ENCODE results near the gene ARHGEF2.

ARHGEF2 gene

DNA sequence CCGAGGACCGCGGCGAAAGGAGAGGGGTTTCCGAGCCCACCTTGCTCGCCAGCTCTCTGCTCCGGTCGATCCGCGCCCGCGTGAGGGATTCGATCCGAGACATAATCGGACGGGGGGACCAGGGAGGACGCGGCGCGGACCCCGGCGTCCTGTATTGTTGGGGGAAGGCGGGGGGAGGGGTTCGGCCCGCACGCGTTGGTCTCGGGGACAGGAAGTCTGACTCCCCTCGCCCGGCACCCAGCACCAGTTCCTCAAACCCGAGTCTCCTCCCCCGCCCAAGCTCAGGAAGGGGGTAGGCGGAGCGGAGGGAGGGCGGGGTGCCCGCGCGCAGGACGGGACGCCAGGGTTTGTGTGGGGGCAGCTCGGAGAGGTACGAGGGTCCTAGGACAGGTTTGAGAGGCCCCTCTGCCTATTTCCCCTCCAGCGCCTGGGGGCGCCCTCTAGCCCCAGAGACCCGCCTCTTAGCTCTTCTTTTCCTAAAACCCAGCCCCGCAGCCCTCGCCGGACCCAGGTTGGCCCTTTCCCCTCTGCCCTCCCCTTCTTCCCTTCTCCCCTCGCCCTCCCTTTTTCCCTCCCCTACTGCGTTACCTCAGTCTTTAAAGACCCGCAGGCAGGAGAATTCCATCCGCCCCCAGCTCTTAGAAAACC, at the start of gene ARHGEF2:
Gene ARHGEF2 (minus strand): TSS at position 223 of the 648 bp plus-strand sequence. CDS start 120 bp downstream, at position 103.
- DNase-seq: peak; percentile 79

DNA sequence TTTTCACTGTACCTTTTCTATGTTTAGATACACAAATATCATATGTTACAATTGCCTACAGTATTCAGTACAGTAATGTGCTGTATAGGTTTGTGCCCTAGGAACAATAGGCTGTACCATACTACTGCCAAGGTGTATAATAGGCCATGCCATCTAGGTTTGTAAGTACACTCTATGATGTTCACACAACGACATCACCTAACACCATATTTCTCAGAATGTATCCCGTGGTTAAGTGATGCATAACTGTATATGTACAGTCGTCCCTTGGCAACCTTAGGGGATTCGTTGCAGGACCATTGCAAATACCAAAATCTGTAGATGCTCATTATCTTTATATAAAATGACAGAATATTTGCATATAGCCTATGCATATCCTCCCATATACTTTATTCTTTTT, 48.2 kb upstream of the ARHGEF2 start:
- DNase-seq: no peak

DNA sequence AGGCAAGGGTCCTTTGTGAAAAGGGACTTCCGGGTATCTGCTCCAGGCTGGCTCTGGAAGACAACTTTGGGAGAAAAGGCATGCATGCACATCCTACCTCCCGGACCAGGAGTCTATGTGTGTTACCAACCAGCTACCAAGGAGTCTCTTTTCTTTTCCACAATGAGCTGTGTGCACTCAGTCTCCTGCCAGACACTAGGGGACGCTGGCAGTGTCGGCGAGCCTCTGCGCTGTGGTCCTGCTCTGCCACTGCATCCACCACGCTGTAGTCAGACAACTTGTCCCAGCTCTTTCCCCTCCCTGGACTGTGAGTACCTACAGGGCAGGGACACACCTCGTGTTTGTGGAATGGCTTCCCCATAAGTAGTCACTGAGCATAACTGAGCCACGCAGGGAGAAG, 47.5 kb upstream of the ARHGEF2 start:
- DNase-seq: no peak

DNA sequence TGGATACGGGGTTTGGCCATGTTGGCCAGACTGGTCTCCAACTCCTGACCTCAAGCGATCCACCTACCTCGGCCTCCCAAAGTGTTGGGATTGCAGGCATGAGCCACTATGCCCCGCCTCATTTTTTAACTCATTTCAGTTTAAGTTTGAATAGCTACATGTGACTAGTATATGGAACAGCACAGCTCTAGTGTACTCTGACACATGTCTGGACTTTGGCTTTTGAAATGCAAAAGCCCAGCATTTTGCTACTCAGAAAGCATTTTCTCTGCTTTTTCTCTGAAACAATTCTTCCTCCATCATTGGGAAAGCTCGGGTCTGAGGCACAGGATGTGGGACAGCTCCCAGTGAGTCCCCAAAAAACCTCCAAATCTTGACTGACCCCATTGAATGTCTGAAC, 46.5 kb upstream of the ARHGEF2 start:
- no peak for DNase-seq

DNA sequence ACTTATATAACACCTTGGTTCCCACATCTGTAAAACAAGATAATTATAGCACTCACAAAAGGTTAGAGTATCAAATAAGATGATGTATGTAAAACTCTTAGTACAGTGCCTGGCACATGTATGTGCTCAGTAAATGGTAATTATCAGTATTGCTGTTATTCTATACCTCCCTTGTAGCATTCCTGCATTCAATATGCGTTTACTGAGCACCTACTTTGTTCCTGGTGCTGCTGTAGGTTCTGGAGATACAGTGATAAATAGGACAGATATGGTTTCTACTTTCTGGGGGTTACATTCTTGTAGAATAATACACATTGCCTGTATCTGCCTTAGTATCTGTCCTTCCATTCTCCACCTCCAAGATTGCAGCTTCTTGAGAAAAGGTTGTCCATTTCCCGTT, 43.6 kb upstream of the ARHGEF2 start:
- DNase-seq: no peak

DNA sequence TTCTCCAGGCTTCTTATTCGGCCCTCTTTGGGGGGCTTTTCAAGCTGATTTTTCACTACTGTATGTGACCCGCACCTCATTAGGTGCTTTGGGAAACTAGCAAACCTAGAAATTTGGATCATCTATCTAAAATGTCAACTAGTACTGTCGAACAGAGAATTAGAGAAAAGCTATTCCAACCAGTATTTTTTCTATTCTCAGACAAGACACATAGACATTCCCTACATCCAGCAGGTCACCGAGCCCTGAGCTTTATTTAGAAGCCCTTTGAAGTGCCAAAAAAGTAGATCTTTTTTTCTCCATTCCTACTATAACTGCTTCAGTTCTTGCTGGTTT, 42.7 kb upstream of the ARHGEF2 start:
- no peak for DNase-seq

DNA sequence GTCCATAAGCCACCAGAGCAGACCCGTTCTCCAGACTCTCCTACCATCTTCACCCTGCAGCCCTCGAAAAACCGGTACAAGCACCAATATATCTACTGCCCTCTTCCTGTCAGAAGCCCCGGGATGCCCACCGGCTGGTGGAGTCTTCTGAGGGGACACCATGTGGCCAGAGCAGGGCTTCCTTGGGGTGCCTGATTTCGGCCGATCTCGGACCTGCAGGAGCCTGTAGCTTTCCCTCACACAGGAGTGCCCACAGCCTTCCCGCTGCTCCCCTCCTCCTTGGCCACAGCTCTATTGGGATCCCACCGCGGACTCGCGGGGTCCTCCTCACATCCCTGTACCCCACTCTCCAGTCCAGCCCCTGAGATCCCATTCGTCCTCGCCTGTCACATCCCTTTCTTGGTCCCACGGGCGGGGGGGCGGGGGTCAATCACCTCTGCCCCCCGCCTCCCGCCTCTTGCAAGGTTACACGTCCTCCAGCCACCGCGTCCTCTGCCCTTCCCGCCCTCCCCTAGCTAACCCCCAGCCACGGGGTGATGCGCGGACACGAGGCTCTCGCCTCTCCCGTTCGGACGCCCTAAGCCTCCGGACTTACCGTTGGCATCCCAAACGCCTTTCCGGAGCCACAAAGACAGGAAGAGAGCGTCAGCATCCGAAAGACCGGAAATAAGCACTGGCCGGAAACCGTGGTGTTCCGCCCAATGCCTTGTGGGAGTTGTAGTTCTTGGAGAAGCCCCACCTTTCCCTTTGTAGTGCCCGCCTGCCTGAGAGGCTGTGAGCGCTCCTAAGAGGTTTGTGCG, 42.1 kb upstream of the ARHGEF2 start, which contains the start of gene SSR2:
Gene SSR2 (minus strand): TSS at position 659 of the 800 bp plus-strand sequence. CDS start 784 bp downstream, outside the sequence.
- peak; percentile 80 for DNase-seq

DNA sequence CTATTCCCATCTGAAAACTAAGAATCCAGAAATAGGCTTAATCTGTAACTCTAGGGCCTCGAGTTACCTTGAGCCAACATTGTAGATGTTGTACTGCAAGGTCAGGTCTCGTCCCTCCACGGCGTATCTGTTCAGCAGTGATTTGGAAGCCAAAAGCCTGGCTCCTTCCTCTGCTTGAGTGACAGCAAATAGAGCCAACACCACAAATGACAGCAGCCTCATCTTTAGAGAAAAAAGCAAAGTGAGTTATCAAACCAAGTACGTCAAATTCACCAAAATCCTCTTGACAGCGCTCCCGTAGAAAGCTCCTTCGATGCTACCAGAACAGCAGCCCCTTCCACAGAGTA, 41.6 kb upstream of the ARHGEF2 start:
- no peak for DNase-seq

DNA sequence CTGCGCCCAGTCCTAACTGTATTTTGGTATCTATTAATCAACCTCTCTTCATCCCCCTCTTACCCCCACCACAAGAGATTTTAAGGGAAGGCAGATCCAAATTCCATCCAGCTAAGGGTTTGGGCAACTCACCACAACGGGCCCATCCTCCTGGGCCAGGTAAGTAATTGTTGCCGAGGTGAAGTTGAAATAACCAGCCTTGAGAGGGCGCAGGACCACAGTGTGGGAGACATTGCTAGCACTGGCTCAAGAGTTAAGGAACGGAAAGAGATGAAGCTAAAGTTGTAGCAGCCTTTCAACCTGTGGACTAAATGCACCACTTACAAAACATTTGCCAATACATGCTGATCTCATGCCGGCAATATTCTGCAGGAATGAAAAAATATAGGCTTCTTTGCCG, 36.5 kb upstream of the ARHGEF2 start:
- no peak for DNase-seq

DNA sequence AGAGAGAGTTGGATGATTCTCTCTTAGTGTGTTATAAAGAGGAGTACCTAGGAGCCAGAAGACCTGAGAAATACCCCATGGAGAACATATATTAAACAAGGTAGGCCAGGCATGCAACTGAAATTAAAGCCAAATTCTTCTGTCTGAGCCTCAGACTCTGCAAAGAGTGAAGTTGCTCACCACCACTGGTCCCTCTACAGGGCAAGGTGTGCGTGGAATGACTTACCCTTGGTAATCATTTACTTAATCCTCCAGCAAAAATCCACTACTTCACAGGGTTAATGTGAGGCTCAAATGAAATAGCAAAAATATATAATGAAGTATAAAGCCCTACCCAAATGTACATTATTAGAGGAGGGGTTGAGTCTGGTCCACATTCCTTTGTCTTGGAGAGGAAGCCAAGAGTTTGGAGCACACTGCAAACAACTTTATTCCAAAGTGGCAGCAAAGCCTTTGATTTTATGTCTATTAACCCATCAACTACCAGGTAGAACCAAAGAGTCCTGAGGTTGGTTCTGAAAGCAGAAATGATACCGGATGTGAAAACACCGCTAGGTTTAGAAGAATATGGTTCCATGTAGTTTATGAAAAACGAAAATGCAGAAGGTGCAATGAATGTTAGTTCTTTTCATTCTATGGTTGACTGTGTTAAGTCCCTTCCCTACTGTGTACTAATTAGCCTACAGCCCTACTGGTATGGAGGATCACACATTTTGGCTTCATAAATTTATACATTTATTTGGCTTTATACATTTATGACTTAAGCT, 33.9 kb upstream of the ARHGEF2 start:
- no peak for DNase-seq

DNA sequence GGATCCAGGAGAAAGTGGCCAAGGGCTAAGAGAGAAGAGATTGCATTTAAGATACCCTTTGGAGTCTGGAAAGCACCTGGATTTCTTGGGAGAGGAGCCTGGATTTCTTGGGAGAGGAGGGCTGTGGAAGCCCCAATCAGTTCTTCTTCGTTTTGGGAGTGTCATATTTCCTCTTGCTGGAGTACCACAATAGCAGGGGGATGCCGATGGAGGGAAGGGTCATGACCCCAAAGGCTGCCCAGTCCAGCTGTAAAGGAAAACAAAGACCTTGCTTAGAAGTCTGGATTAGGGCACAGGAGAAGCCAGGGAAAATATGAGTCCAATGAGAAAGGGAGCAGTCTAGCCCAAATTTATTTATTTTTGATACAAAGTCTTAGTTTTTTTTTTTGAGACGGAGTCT, 31.1 kb upstream of the ARHGEF2 start:
- DNase-seq: no peak

DNA sequence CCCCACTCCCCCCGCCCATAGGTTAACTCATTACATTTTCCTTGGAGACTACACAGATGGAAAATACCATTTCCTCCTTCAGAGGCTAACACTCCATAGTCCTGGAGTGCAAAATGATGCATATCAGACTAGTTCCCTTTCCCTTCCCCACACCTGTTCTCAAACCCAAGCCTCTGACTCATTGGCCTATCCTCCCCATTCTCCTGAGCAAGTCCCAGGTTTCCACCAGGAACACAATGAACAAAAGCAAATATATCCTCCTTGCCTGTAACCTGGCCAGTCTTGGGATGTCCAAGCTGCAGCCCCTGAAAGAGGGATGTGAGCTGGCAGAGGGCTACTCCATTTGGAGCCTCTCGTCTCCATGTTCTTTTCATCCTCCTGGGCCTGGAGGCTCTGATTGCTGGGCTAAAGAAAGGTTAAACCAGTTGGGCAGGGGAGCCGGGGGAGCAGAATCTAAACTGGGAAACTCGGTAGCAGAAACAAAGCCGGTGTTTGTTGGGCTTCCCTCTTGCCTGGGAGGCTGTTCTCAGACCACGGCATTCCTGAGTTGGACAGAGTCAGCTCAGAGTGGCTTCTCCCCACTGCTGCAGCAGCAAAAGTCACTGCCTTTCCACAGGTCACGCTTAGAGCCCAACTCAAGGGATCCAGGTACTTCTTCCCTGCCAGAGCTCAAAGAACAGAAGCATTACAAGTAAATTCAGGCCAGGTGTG, 28.5 kb upstream of the ARHGEF2 start:
- DNase-seq: no peak

DNA sequence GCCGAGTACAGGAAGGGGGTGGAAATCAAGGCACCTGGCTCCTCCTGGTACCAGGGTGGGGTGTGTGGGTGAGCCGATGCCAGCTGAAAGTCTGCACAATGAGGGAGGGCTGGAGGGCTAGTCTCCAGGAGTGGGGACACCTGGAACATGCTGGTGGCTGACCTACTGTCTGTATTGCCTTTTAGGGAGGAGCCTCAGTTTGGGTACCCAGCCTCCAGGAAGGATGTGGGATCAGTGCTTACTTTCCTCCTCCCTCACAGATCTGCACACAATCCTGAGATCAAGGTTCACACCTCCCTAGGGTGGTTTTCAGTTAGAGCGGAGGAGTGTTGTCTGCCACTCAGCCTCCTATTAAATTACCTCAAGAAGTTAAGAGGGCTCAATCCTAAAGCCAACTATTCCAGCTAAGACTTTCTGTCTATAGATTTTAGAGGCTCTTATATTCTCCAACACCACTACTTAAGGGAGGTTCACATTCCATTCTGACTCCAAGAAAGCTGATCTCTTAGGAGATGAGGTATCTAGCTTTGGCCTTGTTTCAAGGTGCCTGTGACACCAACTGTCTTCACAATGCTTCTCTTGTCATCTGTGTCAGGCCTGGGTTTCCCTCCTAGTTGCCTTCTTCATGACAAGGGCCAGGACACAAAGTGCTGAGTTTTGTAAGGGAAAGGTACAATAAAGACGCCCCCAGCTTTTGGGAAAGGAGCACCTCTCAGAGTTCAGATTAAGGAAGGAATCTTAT, 26.7 kb upstream of the ARHGEF2 start:
- peak; percentile 40 for DNase-seq

DNA sequence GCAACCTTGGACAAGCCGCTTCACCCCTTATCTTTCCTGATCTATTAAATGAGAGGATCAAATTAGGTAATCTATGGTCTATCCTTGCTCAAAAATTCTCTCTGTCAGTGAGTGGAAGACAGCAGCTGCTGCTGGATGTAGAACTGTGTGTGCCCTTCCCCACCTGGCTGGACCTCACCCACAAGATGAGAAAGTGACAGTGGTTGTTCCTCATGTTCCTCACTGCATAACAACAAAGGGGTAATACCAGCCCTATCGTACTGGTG, 25.5 kb upstream of the ARHGEF2 start:
- no peak for DNase-seq

DNA sequence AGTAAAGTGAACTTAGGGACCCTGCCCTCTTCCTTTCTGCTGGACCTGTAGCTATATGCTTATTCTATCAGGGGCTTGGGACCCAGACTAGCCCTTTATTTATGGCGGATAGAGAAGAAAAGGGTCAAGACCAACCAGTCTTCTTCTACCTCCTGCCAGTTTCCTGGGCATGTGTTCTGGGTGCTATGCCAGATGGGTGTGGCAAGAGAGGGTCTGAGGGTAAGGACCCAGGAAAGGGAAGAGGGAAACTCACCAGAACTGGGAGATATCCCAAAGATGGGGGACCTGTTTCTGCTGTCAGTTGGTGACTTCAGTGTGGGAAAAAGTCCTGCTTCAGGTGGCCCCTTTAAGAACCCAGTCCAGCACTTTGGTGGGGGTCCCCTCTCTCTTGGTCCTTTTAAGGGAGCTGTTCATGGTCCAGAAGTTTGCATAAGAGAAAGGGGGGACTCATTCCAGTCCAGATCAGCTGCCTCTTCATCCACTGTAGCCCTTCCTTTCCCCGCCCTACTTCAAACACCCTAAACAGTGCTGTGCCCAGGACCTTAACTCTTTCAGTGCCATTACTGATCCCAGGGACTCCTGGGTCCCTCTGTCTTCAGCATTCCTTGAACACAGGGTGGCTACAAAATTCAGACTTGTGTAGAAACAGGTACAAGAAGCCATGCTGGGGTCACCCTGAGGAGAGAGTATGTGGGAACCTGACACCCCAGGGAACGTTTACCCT, 24.0 kb upstream of the ARHGEF2 start:
- DNase-seq: no peak

DNA sequence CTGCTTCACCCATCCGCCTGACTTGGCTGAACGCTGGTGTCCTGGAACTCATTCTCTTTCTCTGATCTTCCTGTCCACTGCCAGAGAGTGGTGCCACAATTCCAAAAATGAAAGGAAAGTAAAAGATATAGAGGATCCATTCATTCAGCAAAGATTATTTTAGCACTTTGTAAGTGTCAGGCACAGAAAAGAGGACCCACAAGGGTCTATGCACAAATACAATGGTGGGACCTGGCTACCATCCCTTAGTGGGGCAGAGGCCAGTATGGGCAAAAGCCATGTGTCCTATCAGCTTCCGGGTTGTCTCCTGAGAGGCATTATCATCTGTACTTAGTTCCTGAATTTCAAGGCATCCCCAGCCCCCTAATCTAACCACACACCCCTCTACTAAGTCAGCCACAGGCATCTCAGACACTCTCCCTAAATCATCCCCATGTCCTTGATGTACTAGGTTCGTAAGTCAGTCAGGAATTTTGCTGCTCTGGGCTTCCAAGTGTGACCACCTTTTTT, 23.4 kb upstream of the ARHGEF2 start:
- no peak for DNase-seq

DNA sequence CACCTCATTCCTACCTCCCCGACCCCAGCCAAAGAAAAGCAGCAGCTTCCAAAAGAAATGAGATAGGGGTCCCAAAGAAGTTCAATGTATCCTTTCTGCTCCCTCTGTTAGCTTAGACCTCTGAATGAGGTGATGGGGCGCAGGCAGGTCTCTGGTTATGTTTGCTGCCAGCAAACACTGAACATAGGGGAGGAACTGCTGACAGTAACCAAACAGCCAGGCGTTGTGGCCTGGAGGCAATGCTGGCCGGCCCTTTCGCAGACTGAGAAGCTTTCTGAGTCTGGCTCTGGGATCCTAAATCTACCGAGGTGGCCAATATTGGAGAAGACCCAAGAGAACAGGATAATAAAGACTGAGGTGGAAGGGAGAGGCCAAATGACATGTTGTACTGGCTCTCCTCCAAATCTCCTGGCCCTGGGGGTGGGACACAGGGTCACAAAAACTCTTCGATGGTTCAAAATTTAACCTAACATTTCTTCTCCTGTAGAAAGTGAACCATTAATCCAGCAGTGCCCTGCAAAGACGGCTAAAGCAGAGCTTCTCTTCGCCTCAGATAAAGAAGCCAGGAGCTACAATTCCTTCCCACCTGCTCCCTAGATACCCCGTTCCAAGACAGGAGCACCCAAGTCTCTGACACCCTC, 22.8 kb upstream of the ARHGEF2 start:
- no peak for DNase-seq

DNA sequence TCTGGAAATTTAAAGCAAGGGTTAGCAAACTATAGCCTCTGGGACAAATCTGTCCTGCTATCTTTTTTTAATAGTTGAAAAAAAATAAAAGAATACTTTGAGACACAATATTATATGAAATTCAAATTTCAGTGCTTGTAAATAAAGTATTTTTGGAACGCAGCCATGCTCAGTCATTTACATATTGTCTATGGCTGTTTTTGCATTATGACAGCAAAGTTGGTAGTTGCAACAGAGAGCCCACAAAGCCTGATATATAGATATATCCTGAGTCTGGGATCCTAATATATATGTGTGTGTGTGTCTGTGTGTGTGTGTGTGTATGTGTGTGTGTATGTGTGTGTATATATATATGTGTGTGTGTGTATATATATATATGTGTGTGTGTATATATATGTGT, 21.6 kb upstream of the ARHGEF2 start:
- DNase-seq: no peak

DNA sequence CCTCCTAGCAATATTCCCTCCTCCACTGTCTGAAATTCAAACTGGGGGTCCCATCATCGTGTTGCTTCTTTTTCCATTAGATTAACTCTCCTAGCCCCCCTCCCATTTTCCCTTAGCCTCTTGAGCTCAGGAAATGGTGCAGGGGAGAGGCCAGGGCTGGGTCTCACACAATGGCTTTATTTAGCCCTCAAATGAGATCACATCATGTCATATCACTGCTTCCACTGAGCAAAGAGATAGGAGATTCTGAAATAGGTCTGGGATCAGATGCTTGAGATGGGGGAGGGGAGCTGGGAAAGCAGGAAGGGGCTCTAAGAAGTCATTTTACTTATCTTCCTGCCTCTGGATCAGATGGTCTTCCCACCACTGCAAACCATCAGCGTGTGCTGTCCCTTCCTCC, 17.8 kb upstream of the ARHGEF2 start:
- DNase-seq: no peak

DNA sequence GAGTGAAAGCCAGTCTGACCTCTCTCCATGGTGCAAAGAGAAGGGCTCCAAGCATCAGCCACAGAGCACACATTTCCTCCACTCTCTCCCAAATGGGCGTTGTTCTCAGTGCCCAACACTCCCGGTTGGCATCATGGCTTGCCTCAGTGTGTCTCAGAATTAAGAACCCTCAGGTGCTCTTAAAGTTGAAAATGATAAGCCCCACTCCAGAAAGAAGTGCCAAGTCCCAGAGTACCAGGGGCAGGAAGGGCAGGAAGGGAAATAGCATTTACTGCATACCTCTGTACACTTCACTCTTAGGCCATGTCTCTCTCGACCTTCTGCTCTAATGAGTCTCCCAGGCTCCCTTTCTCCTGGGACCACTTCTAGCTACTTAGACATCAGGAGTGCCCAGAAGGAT, 15.2 kb upstream of the ARHGEF2 start:
- no peak for DNase-seq

DNA sequence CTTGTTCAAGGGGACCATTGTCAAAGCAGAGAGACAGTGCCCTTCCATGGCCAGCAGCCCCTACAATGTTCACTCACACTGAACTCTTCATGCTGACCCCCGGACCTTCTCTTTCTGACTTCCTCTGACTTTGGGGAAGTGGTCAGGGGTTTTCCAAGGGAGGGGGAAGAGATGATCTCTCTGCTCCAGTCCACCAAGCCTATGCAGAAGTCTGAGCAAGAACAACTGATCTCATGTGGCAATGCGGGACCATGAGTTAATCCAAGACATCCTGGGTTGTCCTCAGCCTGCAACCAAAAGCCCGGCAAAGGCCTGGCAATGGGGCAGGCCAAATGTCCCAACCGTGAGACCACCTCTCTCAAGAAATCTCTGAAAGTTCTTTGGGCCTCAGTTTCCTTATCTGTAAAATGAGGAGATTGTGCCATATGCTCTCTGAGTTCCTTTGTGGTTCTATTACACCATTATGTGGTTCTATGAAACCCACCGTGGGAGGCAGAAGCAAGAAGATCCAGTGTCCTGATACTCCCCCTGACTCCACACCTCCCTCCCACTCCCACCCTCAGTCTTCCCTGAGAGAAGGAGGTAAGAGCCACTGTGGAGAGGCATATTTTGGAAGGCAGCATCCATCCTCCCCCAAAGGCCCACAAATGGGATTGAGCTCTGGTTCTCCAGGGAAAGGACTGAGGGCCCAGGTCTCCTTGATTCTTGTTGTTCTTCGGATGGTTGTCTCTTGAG, 11.8 kb upstream of the ARHGEF2 start:
- DNase-seq: no peak
